ENCODE results near the gene DAPK2.

DNA sequence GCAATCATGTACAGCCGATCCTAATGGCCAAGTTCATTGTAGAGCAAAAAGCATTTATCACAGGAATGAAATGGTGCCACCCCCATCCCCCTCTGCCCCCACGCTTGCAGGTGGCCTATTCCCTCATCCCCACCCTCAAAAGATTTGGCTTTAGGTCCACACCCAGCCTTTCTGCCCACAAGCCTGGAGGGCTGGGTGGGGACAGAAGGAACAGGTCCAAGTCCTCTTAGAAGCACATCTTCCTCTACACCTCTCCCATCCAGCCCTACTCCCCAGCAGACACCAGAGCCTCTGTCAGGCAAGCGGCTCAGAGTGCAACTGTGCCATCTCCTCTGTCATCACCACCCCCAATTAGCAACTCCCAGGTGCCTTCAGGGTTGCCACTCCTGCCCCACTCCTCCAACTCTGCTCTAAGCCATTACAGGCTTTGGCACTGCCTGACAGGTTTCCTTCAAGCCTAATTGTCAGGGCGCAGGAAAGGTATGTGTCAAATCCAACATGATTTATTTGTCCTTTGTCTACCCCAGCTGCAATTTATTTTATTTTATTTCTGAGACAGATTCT is 49.4 kb downstream of the DAPK2 start:
- TF ChIP-seq, protein P1, sequence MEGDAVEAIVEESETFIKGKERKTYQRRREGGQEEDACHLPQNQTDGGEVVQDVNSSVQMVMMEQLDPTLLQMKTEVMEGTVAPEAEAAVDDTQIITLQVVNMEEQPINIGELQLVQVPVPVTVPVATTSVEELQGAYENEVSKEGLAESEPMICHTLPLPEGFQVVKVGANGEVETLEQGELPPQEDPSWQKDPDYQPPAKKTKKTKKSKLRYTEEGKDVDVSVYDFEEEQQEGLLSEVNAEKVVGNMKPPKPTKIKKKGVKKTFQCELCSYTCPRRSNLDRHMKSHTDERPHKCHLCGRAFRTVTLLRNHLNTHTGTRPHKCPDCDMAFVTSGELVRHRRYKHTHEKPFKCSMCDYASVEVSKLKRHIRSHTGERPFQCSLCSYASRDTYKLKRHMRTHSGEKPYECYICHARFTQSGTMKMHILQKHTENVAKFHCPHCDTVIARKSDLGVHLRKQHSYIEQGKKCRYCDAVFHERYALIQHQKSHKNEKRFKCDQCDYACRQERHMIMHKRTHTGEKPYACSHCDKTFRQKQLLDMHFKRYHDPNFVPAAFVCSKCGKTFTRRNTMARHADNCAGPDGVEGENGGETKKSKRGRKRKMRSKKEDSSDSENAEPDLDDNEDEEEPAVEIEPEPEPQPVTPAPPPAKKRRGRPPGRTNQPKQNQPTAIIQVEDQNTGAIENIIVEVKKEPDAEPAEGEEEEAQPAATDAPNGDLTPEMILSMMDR (IDR thresholded peaks at IDR 0.05; ENCODE audit: insufficient read depth, low read depth, low read length): no peak
- no peak for TF ChIP-seq EZH2 (IDR thresholded peaks at IDR 0.05; ENCODE audit: insufficient read depth, low read length)
